Gastrocnemius medialis (tissue), 4 donors: ENCODE data around the gene PDE1C.

Experiments
- POLR2A ChIP-seq, 2 donors: fragments of 450-650 bp; IDR thresholded peaks; one replicate each; pipeline ENCODE4 v1.6.1; 2017; ENCODE audit warnings: antibody characterized with exemption in 2 of 2, mild to moderate bottlenecking in 2 of 2, moderate library complexity in 2 of 2
- TF ChIP-seq, protein P1 (sequence below), 5 experiments: fragments of 450-650 bp in 3 of 5; fragments of 200-600 bp in 2 of 5; sonication (generic) in 2 of 5; IDR thresholded peaks in 4 of 5; conservative IDR thresholded peaks in 1 of 5; 1 replicate in 4 of 5; 2 replicates in 1 of 5; pipeline ENCODE4 v1.5.1; 2016 to 2019; ENCODE audit warnings: antibody characterized with exemption in 5 of 5, mild to moderate bottlenecking in 3 of 5, moderate library complexity in 3 of 5

- no peak for TF ChIP-seq POLR2A (IDR thresholded peaks at IDR 0.05)
- TF ChIP-seq, protein P1, sequence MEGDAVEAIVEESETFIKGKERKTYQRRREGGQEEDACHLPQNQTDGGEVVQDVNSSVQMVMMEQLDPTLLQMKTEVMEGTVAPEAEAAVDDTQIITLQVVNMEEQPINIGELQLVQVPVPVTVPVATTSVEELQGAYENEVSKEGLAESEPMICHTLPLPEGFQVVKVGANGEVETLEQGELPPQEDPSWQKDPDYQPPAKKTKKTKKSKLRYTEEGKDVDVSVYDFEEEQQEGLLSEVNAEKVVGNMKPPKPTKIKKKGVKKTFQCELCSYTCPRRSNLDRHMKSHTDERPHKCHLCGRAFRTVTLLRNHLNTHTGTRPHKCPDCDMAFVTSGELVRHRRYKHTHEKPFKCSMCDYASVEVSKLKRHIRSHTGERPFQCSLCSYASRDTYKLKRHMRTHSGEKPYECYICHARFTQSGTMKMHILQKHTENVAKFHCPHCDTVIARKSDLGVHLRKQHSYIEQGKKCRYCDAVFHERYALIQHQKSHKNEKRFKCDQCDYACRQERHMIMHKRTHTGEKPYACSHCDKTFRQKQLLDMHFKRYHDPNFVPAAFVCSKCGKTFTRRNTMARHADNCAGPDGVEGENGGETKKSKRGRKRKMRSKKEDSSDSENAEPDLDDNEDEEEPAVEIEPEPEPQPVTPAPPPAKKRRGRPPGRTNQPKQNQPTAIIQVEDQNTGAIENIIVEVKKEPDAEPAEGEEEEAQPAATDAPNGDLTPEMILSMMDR (IDR thresholded peaks at IDR 0.05 in 4 of 5, conservative IDR thresholded peaks at IDR 0.05 in 1 of 5) = no peak
Measured at GRCh38 chr7:31850066-31850465, 220.1 kb downstream of the PDE1C start.
